CD4-positive, alpha-beta T cell treated with Interleukin-17A for 1 hour (primary cell): ENCODE measurements around the gene SETD1B.
"Not testable (repeated sequence)": the region's sequence is repeated elsewhere in the genome, so short reads cannot be mapped to it uniquely, and the experiment has no call there.

Experiments
- DNase-seq: peaks from one replicate; pipeline ENCODE4 v3.0.0-alpha.2; 2020

SETD1B gene

DNA sequence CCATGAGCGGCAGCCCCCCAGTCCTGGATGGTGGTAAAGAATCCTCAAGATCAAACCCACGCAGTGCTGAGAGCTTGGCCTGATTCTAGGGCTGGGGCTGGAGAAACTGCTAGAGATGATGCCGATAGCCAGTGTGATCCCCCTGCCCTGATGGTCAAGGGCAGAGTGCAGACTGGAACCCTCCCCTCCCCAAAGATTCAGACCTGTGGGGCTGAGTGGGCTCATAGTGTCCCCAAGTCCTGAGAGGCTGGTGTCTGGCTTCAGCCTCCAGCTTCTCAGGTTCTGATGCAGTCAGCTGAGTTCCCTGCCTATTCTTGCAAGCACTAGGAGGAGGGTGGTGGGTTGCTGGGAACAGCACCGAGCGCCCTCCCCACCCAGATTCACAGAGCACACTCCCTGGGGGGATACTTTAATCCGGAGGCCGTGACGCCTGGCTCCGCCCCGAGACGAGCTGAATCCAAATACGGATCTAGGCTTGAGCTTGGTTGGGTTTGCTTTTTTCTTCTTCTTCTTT is 22.3 kb upstream of the SETD1B start:
- DNase-seq, result no peak

DNA sequence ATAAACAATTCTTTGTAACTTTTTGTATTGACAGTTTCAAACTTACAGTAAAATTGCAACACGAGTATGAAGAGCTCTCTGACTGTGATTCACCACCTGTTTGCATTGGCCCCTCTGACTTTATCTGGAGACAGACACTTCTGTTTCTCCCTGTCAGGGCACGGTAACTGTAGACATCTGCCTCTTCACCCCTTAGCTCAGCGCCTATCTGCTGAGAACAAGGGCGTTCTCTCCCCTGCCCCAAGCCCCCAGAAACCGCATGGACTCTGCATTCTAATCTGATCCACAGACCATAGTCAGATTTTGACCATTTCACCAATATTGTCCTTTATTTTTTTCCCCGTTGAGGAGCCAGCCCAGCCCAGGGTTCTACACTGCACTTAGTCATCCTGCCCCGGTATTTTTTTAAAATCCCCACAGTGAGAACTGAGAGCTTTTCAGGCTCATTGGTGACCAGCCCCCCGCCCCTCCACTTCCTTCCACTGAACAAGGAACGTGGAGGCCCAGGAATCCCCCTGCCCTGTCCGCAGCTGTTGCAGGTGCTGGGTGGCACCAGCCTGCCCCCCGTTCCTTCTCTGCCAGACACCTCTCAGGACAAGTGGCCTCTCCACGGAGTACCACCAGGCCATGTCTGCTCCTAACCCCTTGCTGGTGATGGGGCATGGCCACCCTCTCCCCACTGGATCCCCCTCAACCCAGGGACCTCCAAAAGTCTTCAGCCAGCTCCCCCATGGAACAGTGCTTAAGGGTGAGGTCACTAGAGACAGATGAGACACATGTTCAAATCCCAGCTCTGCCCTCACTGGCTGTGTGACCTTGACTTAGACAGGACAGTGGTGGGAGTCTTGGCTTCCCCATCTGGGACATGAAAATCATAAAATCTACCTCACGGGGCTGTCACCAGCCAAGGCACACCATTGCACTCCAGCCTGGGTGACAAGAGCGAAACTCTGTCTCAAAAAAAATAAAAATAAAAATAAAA is 21.5 kb upstream of the SETD1B start:
- DNase-seq, result peak; percentile 64

DNA sequence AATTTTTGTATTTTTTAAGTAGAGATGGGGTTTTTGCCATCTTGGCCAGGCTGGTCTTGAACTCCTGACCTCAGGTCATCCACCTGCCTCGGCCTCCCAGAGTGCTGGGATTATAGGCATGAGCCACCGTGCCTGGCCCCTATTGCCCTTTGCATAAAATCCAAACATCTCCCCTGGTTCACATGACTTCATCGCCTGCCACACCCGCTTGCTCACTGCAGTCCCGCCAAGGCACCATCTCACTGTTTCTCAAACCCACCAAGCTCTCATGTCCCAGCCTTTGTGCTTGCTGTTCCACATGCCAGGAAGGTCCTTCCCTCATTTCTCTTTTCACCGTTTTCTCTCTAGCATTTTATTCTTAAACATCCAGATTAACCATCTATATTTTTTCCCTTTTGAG is 20.0 kb upstream of the SETD1B start:
- DNase-seq, result no peak

DNA sequence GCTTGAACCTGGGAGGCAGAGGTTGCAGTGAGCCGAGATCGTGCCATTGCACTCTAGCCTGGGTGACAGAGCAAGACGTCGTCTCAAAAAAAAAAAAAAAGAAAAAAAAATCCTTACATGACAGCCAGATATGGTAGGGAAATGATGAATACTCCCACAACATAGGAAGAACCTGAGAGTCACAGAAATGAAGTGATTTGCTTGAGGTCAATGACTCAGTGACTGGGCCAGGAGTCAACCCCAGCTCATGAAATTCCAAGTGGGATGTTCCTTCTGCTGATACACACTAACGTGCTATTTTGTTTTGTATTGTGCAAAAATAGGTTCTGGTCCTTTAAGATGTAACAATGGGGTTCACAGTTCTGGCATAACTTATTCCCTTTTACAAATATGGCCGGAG is 19.3 kb upstream of the SETD1B start:
- DNase-seq, result no peak

DNA sequence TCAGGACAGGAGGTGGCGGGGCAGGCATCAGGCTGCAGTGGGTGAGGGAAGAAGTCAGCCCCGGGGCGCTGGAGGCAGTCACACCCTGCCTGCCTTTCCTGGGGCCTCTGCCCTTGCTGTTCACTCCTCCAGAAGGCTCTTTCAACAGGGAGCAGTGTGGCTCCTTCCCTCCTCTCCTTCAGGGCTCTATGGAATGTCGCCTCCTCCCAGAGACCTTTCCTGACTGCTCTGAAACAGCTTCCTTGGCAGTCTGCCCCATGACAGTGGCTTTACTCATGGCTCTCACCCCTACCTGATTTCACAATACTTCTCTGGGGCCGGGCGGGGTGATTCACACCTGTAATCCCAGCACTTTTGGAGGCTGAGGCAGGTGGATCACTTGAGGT is 17.4 kb upstream of the SETD1B start:
- DNase-seq, result peak; percentile 55

DNA sequence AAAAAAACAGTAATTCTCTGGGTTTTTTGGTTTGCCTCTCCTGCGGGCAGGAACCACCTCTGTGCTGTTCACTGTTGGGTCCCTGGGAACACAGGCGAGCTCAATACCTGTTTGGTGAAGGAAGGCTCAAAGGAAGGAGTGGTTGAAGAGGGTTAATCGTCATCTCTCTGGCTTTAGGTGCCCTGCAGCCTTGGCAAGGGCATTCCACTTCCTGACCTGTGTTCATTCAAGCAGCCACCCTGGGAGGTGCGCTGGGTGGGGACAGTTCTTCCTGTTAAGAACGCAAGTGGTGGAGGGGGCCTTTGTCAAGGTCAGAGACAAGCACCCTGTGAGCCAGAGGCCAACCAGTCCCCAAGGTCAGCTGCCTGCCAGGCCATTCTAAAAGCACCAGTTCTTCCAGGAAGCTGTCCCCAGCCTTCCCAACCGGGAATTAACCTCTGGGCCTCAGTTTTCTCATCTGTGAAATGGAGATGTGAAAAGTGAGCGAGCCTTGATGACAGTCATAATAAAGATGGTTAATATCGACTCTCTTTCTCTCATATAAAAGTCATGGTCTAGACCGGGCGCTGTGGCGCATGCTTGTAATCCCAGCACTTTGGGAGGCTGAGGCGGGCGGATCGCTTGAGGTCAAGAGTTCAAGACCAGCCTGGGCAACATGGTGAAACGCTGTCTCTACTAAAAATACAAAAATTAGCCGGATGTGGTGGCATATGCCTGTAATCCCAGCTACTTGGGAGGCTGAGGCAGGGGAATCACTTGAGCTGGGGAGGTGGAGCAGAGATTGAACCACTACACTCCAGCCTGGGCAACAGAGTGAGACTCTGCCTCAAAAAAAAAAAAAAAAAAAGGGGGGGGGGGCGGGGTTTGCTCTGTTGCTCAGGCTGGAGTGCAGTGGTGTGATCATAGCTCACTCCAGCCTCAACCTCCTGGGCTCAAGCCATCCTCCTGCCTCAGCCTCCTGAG is 16.5 kb upstream of the SETD1B start:
- DNase-seq, result peak; percentile 81

DNA sequence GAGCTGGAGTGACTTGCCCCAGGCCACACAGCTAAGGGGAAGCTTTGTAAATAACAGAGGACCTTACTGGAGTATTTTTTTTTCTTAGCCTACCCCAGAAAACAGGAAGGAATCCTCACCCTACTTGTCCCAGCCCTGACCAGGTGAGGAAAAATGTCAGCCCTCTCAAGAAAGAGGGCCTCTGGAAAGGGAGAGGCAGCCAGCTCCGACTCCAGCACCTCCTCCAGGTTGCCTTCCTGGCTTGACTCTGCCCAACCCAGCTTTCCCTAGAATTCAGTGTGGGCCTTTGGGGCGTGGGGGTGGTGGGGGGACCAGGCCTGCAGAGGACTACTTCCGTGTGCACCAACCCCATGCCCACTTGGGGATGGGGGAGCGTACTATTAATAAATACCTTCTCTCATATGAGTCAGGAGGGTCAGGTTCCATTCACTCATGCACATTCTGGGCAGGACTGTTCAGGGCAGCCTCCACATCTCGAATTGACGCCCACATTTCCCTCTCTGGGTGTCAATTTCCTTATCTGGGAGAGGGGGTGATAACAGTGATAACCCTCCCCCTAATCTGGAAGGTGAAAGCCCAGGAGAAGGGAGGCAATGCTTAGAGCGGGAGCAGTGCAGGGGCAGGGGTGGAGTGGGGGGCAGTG is 15.5 kb upstream of the SETD1B start:
- DNase-seq, result no peak

DNA sequence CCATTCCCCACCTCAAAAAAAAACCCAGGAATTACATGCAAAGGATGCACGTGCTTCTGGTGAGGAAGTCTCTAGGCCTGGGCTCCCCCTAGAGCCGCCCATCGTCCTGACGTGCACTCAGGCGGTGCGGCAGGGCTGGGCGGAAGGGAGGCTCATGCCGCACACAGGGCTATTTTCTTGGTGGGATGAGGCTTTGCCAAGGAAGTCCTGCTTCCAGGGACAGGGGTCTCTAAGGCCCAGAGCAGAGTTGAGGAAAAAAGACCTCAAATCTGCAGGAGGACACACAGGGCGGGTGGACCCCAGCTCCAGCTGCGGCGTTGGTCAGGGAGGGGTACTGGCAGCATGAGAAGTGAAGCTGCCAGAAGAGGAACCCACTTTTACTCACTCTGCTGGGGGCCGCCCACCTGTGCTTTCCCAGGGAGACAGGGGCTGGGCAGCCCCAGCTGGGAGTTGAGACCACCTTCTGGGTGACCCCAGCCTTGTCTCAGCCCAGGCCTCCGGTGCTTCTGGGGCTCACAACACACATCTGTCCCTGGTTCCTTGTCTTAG is 14.5 kb upstream of the SETD1B start:
- DNase-seq, result peak; percentile 72

DNA sequence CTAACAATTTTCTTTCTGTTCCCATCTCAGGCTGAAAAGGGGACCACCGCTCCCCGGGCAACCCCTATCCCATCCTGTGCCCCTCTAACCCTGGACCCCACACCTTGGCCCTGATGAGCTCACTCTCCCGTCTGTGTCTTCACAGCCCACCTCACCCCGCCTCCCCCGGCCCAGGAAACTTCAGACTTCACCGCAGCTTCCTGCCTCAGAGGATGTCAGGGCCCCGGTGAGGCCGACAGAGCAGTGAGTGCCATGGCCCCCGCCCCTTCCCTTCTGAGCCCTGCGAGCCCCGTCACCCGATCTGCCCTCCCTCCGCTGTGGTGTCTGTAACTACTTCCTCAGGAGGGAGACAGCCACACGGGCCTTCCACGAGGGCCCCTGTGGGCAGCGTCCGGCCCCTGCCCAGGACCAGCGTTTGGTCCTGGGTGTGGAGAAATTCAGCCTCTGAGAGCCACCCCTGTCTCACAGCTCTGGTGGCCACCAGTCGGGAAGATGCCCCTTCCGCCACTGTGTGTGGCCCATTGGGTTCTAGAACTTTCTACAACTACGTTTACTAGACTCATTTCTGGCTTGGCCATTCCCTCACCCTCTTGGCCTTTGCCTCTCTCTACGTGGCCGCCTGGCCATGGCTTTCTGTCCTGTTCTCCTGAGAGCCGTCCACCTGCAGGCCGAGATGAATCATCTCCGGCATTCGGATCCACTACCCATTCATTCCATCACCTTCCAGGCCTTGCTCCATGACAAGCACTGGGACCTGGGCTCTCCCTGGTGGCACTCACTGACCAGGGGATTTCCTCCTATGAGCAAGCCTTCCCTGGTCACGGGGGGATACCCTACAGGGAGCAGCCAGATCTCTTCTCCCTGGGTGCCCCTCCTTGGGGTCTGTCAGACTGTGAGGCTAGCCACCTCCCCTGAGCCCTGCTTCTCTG is 13.7 kb upstream of the SETD1B start:
- DNase-seq, result peak; percentile 97

DNA sequence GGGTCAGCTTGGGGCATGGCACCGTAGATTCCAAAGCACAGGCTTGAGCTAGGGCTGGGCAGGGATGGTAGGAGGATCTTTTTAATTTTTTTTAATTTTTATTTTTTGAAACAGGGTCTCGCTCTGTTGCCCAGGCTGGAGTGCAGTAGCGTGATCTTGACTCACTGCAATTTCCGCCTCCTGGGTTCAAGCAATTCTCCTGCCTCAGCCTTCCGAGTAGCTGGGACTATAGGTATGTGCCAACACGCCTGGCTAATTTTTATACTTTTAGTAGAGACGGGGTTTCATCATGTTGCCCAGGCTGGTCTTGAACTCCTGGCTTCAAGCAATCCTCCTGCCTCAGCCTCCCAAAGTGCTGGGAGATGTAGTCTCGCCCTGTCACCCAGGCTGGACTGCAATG is 13.0 kb upstream of the SETD1B start:
- not testable (repeated sequence) for DNase-seq

DNA sequence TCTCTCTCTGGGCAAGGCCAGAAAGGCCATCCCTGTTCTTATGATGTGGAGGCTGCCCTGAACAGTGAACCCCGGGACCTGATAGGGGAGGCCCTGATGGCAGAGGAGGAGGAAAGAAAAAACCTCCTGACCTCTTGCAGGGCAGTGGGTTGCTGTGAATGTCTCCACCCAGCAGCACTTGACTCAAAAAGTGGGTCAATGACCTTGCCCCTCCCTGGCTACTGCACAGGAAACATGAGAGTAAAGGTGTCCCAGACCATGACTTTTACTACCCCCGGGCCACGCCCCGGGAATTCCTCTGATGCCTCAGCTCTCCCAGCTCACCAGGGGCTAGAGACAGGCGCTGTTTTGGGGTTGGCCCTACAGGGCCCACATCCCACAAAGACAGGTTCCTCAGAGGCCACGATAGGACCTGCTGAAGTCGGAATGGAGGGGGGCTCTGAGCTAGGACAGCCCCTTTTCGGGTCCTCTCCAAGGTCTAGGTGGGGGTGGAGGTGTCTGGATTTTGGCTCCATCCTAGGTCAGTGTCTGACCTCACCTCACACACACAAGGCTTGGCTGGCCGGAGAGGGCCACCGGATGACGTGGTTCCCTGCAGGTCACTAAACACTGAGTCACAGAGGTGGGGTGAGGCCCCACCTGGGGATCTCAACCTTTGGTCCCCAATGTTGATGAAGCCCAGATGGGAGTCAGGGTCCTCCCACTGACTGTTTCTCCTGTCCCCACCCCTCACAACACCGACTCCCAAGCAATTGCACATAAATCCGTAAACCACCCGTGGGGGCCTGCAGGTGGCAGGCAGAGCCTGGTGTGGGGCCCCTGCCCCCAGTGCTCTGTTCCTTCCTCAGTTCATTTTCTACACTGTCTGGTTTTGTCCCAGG is 11.9 kb upstream of the SETD1B start:
- DNase-seq, result peak; percentile 77

DNA sequence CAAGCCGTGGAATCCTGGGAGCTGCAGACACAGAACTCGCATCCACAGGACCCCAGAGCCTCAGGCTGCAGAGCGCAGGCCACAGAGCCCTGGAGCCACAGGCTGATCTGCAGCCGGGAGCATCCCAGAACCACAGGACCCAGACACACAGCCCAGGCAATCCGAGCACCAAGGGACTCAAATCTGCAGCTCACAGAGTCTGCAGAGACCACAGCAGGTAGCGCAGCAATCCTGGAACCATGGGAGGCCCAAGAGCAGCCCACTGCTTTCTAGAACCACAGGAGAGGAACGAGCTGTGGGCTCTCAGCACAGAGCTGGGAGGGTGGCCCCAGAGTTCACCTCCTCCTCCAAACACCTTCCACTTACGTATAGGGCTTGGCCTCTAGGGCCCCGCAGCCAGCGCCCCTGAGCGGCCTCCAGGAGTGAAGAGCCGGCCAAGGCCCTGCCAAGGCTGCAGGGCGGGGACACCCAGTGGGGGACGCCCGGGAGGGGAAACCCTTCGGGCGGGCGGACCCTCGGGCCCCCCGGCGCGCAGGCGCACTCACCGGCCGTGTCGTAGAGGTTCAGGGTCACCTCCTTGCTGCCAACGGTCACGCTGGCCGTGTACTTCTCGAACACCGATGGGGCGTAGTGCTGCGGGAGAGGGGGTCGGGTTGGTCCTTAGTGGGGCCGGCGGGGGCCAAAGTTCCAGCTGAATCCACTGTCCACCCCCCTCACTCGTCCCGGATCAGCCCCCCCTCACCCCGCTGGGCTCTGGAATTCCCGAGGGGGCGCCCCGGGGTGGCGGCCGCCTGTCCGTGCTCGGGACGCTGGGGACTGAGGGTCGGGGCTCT is 11.0 kb upstream of the SETD1B start:
- peak; percentile 71 for DNase-seq

DNA sequence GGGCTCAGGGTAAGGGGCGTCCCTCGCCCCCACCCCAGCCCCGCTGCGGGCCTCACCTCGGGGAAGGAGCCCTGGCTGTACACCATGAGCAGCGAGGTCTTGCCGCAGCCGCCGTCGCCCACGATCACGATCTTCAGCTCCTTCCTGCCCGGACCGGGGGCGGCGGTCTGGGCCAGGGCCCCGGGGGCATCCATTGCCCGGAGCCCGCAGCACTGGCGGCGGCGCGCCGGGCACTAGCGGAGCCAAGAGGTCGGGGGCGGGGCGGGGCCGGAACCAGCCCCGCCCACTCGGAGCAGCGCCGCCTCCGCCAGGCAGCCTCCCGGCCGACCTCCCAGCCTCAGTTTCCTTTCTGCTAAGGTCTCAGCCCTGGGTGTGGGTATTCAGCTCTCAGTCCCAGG is 10.4 kb upstream of the SETD1B start, which contains the start of gene RHOF:
Gene RHOF, minus strand, starts transcription at position 249 of the 398 bp plus-strand sequence. Its CDS starts 55 bp downstream, at position 194.
- no peak for DNase-seq

DNA sequence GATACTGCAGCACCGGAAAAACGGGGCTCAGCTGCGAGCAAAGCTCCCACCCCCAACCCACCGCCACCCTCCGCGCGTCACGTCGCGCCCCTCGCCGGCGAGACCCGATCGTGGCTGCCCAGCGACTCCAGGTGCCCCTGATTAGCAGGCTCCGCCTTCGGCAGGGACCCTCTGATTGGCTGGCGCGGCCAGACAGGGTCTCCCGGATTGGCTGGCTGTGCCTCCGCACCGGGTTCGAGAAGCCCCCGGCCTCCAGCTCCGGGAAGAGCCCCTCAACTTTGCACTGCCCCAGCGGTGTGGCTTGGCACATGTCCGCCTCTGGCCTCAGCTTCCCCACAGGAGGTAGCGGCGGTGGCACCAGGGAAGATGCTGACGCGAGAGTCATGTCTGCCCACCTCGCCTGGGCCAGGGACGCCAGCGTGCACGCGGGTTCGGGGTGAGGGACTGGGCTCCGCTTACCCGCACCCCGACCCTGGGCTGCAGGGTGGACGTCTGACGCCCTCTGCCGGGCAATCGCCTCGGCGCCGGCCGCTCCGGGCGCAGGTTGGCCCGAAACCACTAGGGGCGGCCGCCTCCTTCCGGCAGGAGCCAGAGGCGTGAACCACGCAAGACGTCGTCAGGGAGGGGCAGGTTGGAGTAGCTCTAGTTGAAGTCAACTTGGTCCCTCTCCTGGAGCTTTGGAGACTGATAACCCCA is 9.8 kb upstream of the SETD1B start:
- DNase-seq, result peak; percentile 96

DNA sequence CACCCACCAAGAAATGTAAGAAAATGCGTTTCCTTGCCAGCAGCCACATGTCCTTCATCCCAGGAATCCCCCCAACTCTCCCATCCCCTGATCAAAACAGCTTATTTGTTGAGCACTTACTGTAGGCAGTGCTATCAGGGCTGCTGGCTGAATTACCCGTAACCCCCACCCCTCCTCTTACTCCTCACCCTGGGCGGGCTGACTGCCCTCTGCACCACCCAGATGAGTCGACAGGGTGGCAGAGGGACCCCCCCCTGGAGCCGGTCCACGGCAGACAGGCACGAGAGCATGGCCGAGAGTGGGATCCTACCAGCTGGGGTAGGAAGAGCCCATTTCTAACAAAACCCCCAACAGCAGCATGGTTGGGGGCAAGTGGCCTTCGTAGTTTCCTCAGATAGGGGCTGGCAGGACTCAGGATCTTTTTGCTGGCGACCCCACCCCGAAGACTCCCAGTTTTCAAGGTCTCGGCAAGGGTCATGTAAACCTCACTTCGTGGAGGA is 9.2 kb upstream of the SETD1B start:
- DNase-seq, result no peak

DNA sequence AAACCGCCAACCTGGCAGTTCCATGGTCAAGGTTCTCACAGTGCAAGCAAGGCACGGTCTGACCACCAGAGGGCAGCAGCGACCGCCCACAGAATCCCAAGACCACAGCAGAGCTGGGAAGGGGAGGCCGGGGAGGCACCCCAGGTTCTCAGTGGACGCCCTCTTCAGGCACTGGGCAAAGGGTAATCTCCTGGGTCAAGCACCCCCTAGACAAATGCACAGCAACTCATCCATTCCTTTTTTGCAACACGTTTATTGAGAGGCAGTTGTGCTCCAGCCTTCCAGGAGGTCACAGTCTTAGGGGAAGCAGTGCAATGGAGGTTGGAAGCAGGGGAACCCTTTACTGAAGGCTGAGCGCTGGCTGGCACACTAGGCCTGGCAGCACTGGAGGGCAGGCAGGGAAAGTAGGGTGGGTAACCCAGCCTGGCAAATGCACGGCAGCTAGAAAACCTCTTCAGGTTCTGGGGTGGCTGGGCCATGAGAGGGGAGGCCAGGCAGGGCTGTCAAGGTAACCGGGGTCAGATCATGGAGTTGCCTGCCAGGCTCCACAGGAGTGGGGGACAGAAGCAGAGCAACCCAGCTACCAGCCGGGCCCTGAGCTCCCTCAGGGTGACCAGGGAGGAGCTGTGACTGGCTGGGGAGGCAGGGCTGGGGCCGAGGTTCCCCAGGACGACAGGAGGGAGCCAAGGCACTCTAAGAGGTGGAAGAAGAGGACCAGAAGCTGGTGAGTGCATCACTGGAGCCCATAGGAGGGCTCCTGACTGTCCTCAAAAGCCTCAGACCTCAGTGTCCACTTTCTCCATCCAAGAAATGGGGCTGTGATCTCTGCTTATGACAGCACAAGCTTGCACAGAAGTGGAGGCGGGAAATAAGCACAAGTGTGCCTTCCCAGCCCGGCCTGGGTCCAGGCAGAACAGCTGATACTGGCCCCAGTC is 8.5 kb upstream of the SETD1B start:
- DNase-seq, result peak; percentile 88
